Transverse colon (tissue), 4 donors: ENCODE results near the gene TIGD1.
"Not testable (repeated sequence)": the region's sequence is repeated elsewhere in the genome, so short reads cannot be mapped to it uniquely, and the experiment has no call there.

Source experiments
- POLR2A ChIP-seq: fragments of 450-650 bp; IDR thresholded peaks from one replicate; pipeline ENCODE4 v1.6.1; 2016; ENCODE audit warnings: antibody characterized with exemption, mild to moderate bottlenecking, moderate library complexity
- POLR2AphosphoS5 ChIP-seq, 3 donors: sonication (generic); formaldehyde crosslinking; IDR thresholded peaks; one replicate each; pipeline ENCODE4 v1.6.1; 2016; ENCODE audit warnings: antibody characterized with exemption in 3 of 3
- TF ChIP-seq, protein P1 (sequence below), 5 experiments: fragments of 200-600 bp in 3 of 5; fragments of 450-650 bp in 2 of 5; sonication (generic) in 3 of 5; IDR thresholded peaks; 1 replicate in 2 of 5; 2 replicates in 3 of 5; pipeline ENCODE4 v1.5.1; 2016 to 2017; ENCODE audit warnings: antibody characterized with exemption in 5 of 5, inconsistent platforms in 3 of 5, mild to moderate bottlenecking in 2 of 5, moderate library complexity in 1 of 5

DNA sequence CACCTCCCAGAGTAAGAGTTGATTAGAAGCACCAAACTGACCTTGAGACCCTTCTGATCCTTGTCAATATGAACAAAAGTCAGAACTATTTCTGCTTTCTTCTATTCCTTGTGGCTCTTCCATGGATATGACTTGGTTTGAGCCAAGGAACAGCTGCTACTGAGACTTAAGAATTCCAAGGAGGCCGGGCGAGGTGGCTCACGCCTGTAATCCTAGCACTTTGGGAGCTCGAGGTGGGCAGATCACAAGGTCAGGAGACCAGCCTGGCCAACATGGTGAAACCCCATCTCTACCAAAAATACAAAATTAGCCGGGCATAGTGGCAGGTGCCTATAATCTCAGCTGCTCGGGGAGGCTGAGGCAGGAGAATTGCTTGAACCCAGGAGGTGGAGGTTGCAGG, 20.1 kb upstream of the TIGD1 start:
- TF ChIP-seq, protein P1, sequence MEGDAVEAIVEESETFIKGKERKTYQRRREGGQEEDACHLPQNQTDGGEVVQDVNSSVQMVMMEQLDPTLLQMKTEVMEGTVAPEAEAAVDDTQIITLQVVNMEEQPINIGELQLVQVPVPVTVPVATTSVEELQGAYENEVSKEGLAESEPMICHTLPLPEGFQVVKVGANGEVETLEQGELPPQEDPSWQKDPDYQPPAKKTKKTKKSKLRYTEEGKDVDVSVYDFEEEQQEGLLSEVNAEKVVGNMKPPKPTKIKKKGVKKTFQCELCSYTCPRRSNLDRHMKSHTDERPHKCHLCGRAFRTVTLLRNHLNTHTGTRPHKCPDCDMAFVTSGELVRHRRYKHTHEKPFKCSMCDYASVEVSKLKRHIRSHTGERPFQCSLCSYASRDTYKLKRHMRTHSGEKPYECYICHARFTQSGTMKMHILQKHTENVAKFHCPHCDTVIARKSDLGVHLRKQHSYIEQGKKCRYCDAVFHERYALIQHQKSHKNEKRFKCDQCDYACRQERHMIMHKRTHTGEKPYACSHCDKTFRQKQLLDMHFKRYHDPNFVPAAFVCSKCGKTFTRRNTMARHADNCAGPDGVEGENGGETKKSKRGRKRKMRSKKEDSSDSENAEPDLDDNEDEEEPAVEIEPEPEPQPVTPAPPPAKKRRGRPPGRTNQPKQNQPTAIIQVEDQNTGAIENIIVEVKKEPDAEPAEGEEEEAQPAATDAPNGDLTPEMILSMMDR (IDR thresholded peaks at IDR 0.05) = not testable (repeated sequence)
- TF ChIP-seq POLR2A; POLR2AphosphoS5 (IDR thresholded peaks at IDR 0.05): not testable (repeated sequence)
